Ovary (tissue), 9 donors: ENCODE results near the gene COPS7B. TPM values are rescaled to one million over a fixed set of nuclear protein-coding genes. Genes with fewer than 3 reads are reported as not detected.
A peak's percentile ranks its signal among the peaks of the same experiment; 100 is the strongest.

Experiments
- DNase-seq, 5 donors: peaks; one replicate each; pipeline ENCODE4 v3.0.0-alpha.2; 2019 to 2020
- H3K27ac ChIP-seq, 2 donors: fragments of 200-600 bp; one replicate each; pipeline versions ENCODE4 v1.5.1 to v1.8.0; 2019 to 2022
- H3K27me3 ChIP-seq: fragments of 200-600 bp; one replicate; pipeline ENCODE4 v1.8.0; 2022
- H3K36me3 ChIP-seq: fragments of 200-600 bp; sonication (generic); one replicate; pipeline ENCODE4 v1.5.1; 2019
- H3K4me1 ChIP-seq: one replicate; pipeline ENCODE4 v1.8.1; 2013; ENCODE audit warnings: mild to moderate bottlenecking, moderate library complexity; ENCODE audit not compliant: insufficient read depth
- H3K4me3 ChIP-seq: fragments of 200-600 bp; sonication (generic); one replicate; pipeline ENCODE4 v1.5.1; 2017
- H3K9me3 ChIP-seq, 2 donors: fragments of 200-600 bp in 1 of 2; sonication (generic) in 1 of 2; one replicate each; pipeline versions ENCODE4 v1.5.1 to v1.8.1; 2013 to 2019; ENCODE audit warnings: mild to moderate bottlenecking in 1 of 2, moderate library complexity in 1 of 2
- CTCF ChIP-seq, 3 donors: fragments of 450-650 bp in 2 of 3; fragments of 200-600 bp in 1 of 3; IDR thresholded peaks; one replicate each; pipeline versions ENCODE4 v1.5.1 to v1.8.0; 2016 to 2022; ENCODE audit warnings: antibody characterized with exemption in 3 of 3, mild to moderate bottlenecking in 1 of 3
- EP300 ChIP-seq: sonication (generic); formaldehyde crosslinking; IDR thresholded peaks from one replicate; pipeline ENCODE4 v1.6.1; 2017; ENCODE audit warnings: antibody characterized with exemption
- POLR2A ChIP-seq: fragments of 450-650 bp; IDR thresholded peaks from one replicate; pipeline ENCODE4 v1.6.1; 2017; ENCODE audit warnings: antibody characterized with exemption, mild to moderate bottlenecking, moderate library complexity
- WGBS, 3 donors: extraction: QIAGEN DNeasy Blood & Tissue Kit in 1 of 3; methylation state at CpG; one replicate each; pipeline versions ENCODE4 v1.1.5 to v1.1.7; 2013 to 2017; 5-methylcytosine and 5-hydroxymethylcytosine counted together
- intact Hi-C, 4 donors: fragments of 100-400 bp; cut with DNase I; formaldehyde crosslinking; loops; one replicate each; pipeline versions ENCODE4 v1.11.0 to v1.15.1; 2022 to 2023
- polyA plus RNA-seq, 2 donors: library from polyadenylated mRNA; stranded (reverse); fragments of 200-250 nt in 1 of 2; fragments of 350-450 nt in 1 of 2; fragmentation: Illumina TruSeq in 1 of 2; extraction: RNeasy Lipid Tissue Mini Kit (QIAGEN cat#74804) in 1 of 2; gene quantifications; one replicate each; pipeline ENCODE4 v1.2.3, GENCODE V29; 2013 to 2014
- total RNA-seq, 7 donors: library from RNA; depleted of rRNA in 2 of 7; stranded (reverse); fragments of >200 nt in 2 of 7; fragmentation: NEBNext Ultra II Directional in 3 of 7; extraction: Animal tissue kit (Norgen Biotek cat#: 25700) in 3 of 7; gene quantifications; one replicate each; pipeline versions ENCODE4 v1.1.0 to v1.2.4, GENCODE V29; 2016 to 2023
- donor health status: DM: no; HTN: no; CAD: no; lungs with moderate emphysema.
- donor health status: DM: no; HTN: no; CAD: no.
- donor health status: Bipolar disorder and iron deficiency.
- donor health status: DM: yes; HTN: yes; CAD: no.
- donor health status: DM: no; HTN: no; CAD: no.
- donor health status: DM: yes; HTN: yes; CAD: no.

Gene COPS7B
- total and polyA plus RNA-seq, 9 donors: 16.9 to 30.8 (median 24.8) TPM

GRCh38 chr2:231769170-231770136, 16.8 kb upstream of the COPS7B start:
- no peak for DNase-seq
- H3K4me1 ChIP-seq: no peaks in the 10 kb centered on the region
- H3K36me3 ChIP-seq: no peaks in the 10 kb centered on the region
- no peaks in the 10 kb centered on the region for H3K27me3 ChIP-seq
- no peaks in the 10 kb centered on the region for H3K9me3 ChIP-seq
- TF ChIP-seq EP300 (no peak), CTCF (IDR thresholded peaks at IDR 0.05) (no peak), POLR2A (no peak)
- H3K27ac ChIP-seq: no peak overlapping the region
- H3K4me3 ChIP-seq: no peak overlapping the region
- WGBS, 3 donors: 84 to 92% (median 87%) methylated on average over 6 of the region's 6 CpGs
- intact Hi-C loops: no loop called here

GRCh38 chr2:231780123-231780908, 5.9 kb upstream of the COPS7B start:
- Histone ChIP-seq H3K36me3 (no peaks in the 10 kb centered on the region), H3K27ac (peak overlapping the region in 1 of 2 donors; percentile 69), H3K27me3 (no peaks in the 10 kb centered on the region), H3K4me1 (peaks cover 6% of the 10 kb centered on the region), H3K4me3 (peak overlapping the region; percentile 83), H3K9me3 (no peaks in the 10 kb centered on the region)
- TF ChIP-seq POLR2A (no peak), CTCF (IDR thresholded peaks at IDR 0.05) (no peak), EP300 (no peak)
- 7 to 11% (median 9%) methylated on average over 41 to 51 of the region's 51 CpGs for WGBS, 3 donors
- peak in 3 of 5 donors; percentile 20 to 30 (median 25) for DNase-seq
- intact Hi-C loops: loop anchor here in 1 of 4 donors (5.0 kb wide), 1 partner anchor 168 kb away; no protein-coding TSS in a partner anchor

- H3K4me1 ChIP-seq: peaks cover 8% of the 10 kb centered on the region
- DNase-seq: peak; percentile 97 to 99 (median 98)
These were observed 5.1 kb upstream of the COPS7B start, which contains the start of gene PDE6D for GRCh38 chr2:231780909-231781797. Gene PDE6D (minus strand): TSS chr2:231781282. CDS start chr2:231781114, 168 bp downstream.

More at GRCh38 chr2:231780909-231781797, 5.1 kb upstream of the COPS7B start, which contains the start of gene PDE6D:
- Histone ChIP-seq H3K27me3 (no peaks in the 10 kb centered on the region), H3K27ac (peak within 1 kb of the TSS; percentile 43 to 69), H3K9me3 (no peaks in the 10 kb centered on the region), H3K36me3 (no peaks in the 10 kb centered on the region), H3K4me3 (peak within 1 kb of the TSS; percentile 83)
- 0 to 1% (median 0%) methylated on average over 40 to 67 of the region's 67 CpGs for WGBS, 3 donors
- intact Hi-C loops: loop anchor here in 1 of 4 donors (5.0 kb wide), 1 partner anchor 169 kb away; no protein-coding TSS in a partner anchor
- TF ChIP-seq EP300: no peak
- peak; percentile 84 for TF ChIP-seq POLR2A
